ENCODE data around the gene MEF2A. TPM values are rescaled to one million over a fixed set of nuclear protein-coding genes. Genes with fewer than 3 reads are reported as not detected.

MEF2A gene
- total RNA-seq, 1 donor from 2014 or later, result 11.1 TPM

DNA sequence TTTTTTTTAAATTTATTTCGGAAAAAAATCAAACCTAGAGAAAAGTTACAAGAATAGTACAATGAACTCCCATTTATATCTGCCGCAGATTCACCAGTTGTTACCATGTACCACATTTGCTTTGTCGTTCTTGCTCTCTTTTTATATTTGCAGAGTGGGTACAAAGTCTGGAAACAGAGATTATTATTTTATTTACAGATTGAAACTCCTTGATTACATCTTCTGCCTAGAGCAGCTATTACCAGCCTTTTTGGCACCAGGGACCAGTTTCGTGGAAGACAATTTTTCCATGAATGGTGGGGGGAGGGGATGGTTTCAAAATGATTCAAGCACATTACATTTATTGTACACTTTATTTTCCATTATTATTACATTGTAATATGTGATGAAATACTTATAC, 8.3 kb downstream of the MEF2A start:
- TF ChIP-seq, protein P1, sequence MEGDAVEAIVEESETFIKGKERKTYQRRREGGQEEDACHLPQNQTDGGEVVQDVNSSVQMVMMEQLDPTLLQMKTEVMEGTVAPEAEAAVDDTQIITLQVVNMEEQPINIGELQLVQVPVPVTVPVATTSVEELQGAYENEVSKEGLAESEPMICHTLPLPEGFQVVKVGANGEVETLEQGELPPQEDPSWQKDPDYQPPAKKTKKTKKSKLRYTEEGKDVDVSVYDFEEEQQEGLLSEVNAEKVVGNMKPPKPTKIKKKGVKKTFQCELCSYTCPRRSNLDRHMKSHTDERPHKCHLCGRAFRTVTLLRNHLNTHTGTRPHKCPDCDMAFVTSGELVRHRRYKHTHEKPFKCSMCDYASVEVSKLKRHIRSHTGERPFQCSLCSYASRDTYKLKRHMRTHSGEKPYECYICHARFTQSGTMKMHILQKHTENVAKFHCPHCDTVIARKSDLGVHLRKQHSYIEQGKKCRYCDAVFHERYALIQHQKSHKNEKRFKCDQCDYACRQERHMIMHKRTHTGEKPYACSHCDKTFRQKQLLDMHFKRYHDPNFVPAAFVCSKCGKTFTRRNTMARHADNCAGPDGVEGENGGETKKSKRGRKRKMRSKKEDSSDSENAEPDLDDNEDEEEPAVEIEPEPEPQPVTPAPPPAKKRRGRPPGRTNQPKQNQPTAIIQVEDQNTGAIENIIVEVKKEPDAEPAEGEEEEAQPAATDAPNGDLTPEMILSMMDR (IDR thresholded peaks at IDR 0.05; ENCODE audit: insufficient read depth, low read length, severe bottlenecking), result no peak
- H3K4me3 ChIP-seq (ENCODE audit: low read depth, low read length), result no peak overlapping the region
- FAIRE-seq (no peak), DNase-seq (ENCODE audit: low read depth) (no peak)
- no peaks in the 10 kb centered on the region for H3K27me3 ChIP-seq (ENCODE audit: control insufficient read depth, insufficient read depth, low read length)
- no peaks in the 10 kb centered on the region for H3K36me3 ChIP-seq (ENCODE audit: control insufficient read depth, insufficient read depth, low read length)

DNA sequence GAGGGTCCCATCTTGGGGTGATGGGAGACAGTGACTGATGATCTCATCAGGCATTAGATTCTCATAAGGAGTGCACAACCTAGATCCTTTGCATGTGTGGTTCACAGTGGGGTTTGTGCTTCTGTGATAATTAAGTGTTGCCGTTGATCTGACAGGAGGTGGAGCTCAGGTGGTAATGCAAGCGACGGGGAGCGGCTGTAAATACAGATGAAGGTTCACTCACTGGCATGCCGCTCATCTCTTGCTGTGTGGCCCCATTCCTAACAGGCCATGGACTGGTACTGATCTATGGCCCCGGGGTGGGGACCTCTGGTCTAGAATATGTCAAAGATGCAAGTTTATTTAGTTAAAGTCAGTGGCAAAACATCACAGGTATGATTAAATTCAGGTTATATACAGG, 8.7 kb downstream of the MEF2A start:
- FAIRE-seq (no peak), DNase-seq (ENCODE audit: low read depth) (no peak)
- no peak overlapping the region for H3K4me3 ChIP-seq (ENCODE audit: low read depth, low read length)
- no peaks in the 10 kb centered on the region for H3K36me3 ChIP-seq (ENCODE audit: control insufficient read depth, insufficient read depth, low read length)
- no peaks in the 10 kb centered on the region for H3K27me3 ChIP-seq (ENCODE audit: control insufficient read depth, insufficient read depth, low read length)
- TF ChIP-seq, protein P1 (IDR thresholded peaks at IDR 0.05; ENCODE audit: insufficient read depth, low read length, severe bottlenecking), result no peak

DNA sequence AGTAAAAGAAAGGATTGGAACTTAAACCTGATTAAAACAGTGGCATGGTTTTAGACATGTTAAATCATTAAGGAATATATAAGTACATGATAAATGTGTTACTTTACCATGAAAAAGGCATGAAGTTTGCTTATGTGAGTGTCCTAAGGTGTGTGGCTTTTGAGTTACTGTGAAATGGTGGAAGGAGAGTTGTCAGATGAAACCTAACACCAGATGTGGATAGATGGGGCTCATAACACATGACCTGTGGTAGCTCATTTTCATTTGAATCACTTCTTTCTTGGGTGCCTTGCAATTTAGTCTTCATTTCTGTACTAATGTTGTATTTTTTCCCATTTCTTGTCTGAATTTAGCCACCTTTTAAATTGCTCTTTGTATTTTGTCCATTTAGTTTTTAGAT, 13.0 kb downstream of the MEF2A start:
- Histone ChIP-seq H3K4me3 (ENCODE audit: low read depth, low read length) (no peak overlapping the region), H3K36me3 (ENCODE audit: control insufficient read depth, insufficient read depth, low read length) (no peaks in the 10 kb centered on the region), H3K27me3 (ENCODE audit: control insufficient read depth, insufficient read depth, low read length) (no peaks in the 10 kb centered on the region)
- TF ChIP-seq, protein P1 (IDR thresholded peaks at IDR 0.05; ENCODE audit: insufficient read depth, low read length, severe bottlenecking), result no peak
- FAIRE-seq (no peak), DNase-seq (ENCODE audit: low read depth) (no peak)

DNA sequence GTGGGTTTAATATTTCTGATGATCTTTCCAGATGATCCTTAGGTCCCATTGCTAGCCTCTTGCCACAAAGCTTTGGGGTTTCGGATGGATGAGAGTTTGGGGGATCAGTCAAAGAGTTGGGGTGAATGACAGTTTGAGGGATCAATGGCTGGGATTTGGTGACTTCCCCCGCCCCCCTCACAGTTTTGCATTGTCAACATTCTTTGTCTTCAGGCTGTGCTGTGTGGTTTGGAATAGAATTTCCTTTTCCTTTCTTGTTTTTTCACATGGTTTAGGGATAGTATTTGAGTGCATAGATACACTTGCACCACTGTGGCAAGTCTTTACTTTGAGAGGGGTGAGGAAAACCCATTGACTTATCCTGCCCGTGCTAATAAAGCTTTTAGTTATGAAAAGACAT, 14.3 kb downstream of the MEF2A start:
- DNase-seq (ENCODE audit: low read depth) (no peak), FAIRE-seq (no peak)
- H3K27me3 ChIP-seq (ENCODE audit: control insufficient read depth, insufficient read depth, low read length), result no peaks in the 10 kb centered on the region
- no peaks in the 10 kb centered on the region for H3K36me3 ChIP-seq (ENCODE audit: control insufficient read depth, insufficient read depth, low read length)
- TF ChIP-seq, protein P1 (IDR thresholded peaks at IDR 0.05; ENCODE audit: insufficient read depth, low read length, severe bottlenecking), result no peak
- no peak overlapping the region for H3K4me3 ChIP-seq (ENCODE audit: low read depth, low read length)

DNA sequence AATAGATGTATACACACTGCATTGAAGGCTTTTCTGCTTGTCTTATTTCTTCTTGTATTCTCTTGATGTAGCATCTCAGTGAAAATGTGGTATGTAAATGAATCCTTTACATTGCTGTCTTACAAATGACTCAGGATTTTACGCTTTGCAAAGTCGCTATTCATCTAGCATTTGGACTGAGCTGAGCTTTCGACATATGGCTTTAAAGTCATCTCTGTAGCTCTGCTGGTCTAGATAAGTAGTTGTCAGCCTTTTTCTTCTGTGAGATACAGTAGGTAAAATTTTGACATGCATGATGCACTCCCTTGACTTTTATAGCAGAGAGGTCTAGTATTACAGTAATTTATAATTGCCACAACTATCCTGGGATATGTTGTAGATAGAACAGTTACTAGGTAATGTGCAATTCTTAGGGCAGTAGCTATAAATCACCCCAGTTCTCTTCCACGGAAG, 16.8 kb downstream of the MEF2A start:
- Histone ChIP-seq H3K36me3 (ENCODE audit: control insufficient read depth, insufficient read depth, low read length) (no peaks in the 10 kb centered on the region), H3K4me3 (ENCODE audit: low read depth, low read length) (no peak overlapping the region), H3K27me3 (ENCODE audit: control insufficient read depth, insufficient read depth, low read length) (no peaks in the 10 kb centered on the region)
- TF ChIP-seq, protein P1 (IDR thresholded peaks at IDR 0.05; ENCODE audit: insufficient read depth, low read length, severe bottlenecking), result no peak
- DNase-seq (ENCODE audit: low read depth), result no peak
- no peak for FAIRE-seq

DNA sequence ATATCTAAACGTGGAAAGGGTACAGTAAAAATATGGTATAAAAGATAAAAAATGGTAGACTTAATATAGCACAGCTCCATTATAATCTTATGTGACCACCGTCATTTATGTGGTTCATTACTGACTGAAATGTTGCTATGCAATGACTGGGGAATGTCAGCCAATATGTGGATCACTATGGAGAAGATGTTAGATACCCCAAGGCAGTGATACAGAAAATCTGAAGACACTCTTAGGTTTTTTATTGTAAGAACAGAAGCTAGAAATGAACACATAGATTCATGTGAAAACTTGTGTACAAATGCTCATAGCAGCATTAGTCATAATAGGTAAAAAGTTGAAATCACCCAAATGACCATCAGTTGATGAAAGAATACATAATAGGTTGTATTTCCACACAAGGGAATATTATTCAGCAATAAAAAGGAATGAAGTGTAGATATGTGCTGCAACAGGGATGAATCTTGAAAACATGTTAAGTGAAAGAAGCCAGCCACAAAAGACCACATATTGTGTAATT, 18.4 kb downstream of the MEF2A start:
- no peaks in the 10 kb centered on the region for H3K36me3 ChIP-seq (ENCODE audit: control insufficient read depth, insufficient read depth, low read length)
- H3K27me3 ChIP-seq (ENCODE audit: control insufficient read depth, insufficient read depth, low read length), result no peaks in the 10 kb centered on the region
- FAIRE-seq, result no peak
- DNase-seq (ENCODE audit: low read depth), result peak; percentile 74
- TF ChIP-seq, protein P1 (IDR thresholded peaks at IDR 0.05; ENCODE audit: insufficient read depth, low read length, severe bottlenecking), result no peak
- no peak overlapping the region for H3K4me3 ChIP-seq (ENCODE audit: low read depth, low read length)
